Activated CD4-positive, CD25-positive, alpha-beta regulatory T cell treated with anti-CD3 and anti-CD28 coated beads, Interleukin-2, amount 50 U/mL, for 16 hours (primary cell): ENCODE measurements around the gene CAT.

Experiments
- DNase-seq: peaks from one replicate; pipeline ENCODE4 v3.0.0-alpha.2; 2020; ENCODE audit warnings: low read depth, low spot score

The CAT gene

DNA sequence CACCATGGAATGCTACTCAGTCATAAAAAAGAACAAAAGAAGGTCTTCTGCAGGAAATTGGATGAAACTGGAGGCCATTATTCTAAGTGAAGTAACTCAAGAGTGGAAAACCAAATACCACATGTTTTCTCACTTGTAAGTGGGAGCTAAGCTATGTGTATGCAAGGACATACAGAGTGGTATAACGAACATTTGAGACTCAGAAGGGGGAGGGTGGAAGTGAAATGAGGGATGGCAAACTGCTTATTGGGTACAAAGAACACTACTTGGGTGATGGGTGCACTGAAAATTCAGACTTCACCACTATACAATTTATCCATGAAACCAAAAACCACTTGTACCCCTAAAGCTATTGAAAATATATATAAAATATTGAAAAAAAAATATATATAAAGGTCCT lies 13.4 kb upstream of the CAT start:
- no peak for DNase-seq

GRCh38 chr11:34425867-34426266 lies 12.9 kb upstream of the CAT start:
- DNase-seq: no peak

DNA sequence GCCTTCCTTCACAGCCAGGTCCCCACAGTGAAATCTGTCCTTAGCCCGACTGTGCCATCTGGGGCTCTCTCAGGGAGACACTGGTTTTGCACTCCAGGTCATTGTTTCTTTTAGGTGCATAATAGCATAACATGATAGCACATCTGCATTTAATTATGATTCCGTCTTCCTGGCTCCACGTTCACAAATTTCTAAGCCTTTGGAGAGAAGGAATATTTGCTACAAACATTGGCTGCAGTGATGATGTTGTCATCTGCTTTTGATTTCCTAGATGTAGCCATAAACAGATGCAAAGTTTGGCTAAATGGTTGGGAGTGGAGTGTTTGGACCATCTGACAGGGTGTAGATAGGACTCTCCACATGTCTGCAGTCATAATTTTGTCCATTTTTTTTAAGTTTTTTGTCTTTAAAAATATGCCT lies 12.0 kb upstream of the CAT start:
- no peak for DNase-seq

- DNase-seq: no peak
These were observed 11.4 kb upstream of the CAT start for GRCh38 chr11:34427186-34427805.

GRCh38 chr11:34431979-34432378 lies 6.8 kb upstream of the CAT start:
- no peak for DNase-seq

DNA sequence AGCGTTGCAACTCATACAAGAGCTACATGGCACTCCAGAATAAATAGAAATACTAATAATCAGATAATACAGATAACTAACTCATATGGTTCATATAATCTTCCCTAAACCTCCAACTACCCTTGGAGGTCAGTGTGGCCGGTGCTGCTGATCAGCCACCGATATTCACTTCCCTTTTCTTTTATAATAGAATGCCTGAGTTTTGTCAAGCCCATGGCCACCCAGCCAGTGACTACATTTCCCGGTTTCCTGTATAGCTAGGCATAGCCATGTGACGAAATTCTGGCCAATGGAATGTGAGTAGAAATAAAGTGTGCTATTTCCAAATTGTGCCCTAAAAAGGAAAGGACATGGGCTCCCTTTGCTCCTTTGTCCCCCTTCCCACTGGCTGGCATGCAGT lies 5.9 kb upstream of the CAT start:
- no peak for DNase-seq

GRCh38 chr11:34433899-34434298 lies 4.8 kb upstream of the CAT start:
- DNase-seq: no peak

- DNase-seq: no peak
These were observed 1.3 kb upstream of the CAT start for GRCh38 chr11:34437224-34438125.

DNA sequence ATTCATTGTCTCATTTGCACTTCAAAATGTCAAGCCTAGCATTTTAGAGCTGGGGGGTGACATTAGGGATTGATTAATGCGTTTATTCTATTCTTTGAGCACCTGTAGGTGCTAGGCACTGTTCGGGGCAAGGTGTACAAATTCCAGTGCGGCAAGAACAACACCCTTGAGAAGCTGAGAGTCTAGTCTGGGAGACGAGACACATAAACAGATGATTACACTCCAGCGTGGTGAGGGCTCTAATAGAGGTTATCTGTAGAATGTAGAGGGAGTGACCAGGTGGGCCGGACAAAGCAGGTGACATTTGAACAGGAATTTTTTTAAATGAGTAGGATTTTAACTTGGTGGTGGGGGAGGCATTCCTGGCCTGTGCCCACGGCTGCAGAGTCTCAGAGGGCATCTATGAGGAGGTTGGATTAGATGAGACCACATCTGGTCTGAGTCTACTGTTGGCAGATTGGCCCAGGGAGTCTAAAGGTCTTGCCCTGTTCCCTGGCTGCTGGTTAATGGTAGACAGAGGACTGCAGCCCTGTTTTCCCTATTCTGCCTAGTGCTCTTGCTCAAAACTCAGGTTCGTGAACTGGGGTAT lies 970 bp downstream of the CAT start:
- no peak for DNase-seq

- no peak for DNase-seq
These were observed 3.1 kb downstream of the CAT start for GRCh38 chr11:34441814-34442213.

DNA sequence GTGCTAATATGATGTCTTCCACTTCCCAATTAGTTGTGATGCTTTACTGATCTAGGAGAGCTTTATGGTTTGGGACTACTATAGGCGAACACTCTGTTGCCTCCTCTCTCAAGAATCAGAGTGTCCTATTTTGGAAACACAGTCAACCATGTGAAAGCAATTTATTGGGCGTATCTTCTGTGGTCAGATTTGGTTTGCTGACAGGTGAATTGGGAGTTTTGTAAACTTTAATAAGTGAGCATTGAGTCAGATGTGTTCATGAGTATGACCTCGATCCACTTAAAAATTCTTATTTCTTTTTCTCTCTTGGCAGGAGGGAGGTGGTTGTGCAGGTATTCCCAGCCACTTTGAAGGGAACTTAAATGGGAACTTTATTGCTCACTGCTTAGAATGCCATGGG lies 4.4 kb downstream of the CAT start:
- DNase-seq: no peak

- DNase-seq: no peak
These were observed 5.7 kb downstream of the CAT start for GRCh38 chr11:34444428-34444827.

DNA sequence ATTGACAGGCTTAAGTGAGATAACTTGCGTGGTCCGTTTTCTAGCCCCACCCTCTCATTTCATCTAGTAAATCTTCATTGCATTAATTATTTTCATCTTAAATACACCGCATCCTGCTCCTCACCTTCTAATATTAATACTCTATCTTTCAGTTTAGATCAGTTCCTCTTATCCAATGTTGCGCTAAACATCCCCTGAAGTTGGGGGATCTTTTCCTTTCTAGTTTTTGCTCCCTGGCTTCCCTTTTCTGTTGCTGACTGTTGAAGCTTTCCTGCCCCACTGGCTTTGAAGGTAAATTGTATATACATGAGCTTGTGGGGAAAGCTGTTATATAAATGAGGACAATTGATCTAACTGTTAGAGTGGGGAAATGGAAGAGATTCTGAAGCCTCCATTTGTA lies 7.2 kb downstream of the CAT start:
- no peak for DNase-seq

DNA sequence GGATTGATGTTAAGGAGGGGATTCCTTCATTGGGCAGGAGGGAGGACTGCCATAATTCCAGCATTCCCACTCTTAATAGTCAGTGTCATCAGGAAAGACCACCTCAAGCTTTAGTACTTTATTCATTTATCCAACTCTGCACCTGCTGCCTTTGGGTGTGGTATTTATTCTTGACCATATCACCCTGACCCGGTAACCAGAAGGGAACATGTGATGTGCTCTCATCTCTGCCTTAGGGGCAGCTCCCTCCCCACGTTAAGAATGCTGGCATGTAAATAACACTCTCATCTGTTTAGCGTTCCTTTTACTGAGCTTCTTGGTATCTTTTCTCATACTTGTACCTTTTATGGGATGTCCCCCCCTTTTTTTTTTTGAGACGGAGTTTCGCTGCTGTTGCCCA lies 7.7 kb downstream of the CAT start:
- no peak for DNase-seq

GRCh38 chr11:34447044-34447443 lies 8.3 kb downstream of the CAT start:
- no peak for DNase-seq

GRCh38 chr11:34448223-34448994 lies 9.7 kb downstream of the CAT start:
- DNase-seq: no peak

DNA sequence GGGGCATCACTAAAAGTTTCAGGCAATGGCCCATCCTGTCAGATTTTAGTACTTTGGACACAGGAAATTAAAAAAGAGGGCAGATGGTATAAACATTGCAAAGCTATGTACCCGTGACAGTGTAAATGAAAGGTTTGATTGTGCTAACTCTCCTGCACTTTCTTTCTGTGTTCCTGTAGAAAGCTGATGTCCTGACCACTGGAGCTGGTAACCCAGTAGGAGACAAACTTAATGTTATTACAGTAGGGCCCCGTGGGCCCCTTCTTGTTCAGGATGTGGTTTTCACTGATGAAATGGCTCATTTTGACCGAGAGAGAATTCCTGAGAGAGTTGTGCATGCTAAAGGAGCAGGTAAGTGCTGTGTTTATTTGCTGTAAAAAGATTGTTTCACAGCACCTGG lies 10.3 kb downstream of the CAT start:
- no peak for DNase-seq

DNA sequence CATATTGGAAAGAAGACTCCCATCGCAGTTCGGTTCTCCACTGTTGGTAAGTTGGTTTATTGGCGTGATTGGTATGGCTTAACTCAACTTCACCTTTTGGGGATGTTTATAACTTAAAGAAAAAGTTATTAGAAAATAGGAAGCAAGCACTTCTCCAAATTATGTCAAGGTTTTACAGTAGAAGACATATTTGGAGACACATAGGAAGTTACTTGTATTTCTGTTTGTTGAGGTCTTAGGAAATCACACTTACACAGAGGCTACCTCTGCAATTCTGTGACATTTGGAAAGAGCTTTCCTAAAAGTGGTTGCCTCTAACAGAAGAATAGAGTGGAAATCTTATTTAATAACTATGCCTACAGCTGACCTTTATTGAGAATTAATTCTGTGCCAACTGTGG lies 12.3 kb downstream of the CAT start:
- no peak for DNase-seq

- no peak for DNase-seq
These were observed 15.7 kb downstream of the CAT start for GRCh38 chr11:34454308-34455032.

DNA sequence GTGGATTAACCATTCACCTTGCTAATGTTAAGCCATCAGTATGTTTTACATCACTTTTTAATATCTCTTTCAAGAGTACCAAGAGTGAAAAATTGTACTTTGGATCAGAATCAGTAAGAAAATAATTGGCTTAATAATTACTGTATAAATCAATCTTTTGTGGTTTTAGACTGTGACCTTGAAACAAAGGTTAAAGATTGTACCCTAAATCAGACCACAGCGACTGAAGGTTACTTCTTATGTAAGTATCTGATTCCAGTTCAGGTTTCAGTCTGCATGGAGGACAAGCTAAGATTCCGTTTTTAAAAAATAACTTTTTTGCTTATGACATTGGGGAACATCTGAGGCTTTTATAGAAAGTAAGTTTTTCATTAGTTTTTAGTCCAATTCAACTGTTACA lies 18.9 kb downstream of the CAT start:
- DNase-seq: no peak

GRCh38 chr11:34458525-34458924 lies 19.8 kb downstream of the CAT start:
- DNase-seq: no peak
